Endothelial cell of umbilical vein (primary cell): ENCODE measurements around the gene SEC61A1.

Experiments
- POLR2A ChIP-seq: IDR thresholded peaks from 2 replicates; pipeline ENCODE4 v1.6.1; 2012; ENCODE audit warnings: low read depth, mild to moderate bottlenecking, control low read depth, low read length
- TF ChIP-seq, protein P1 (sequence below), 2 donors: IDR thresholded peaks; 1 replicate in 1 of 2; 2 replicates in 1 of 2; pipeline ENCODE4 v1.5.1; 2011; ENCODE audit warnings: low read length in 2 of 2, mild to moderate bottlenecking in 2 of 2, moderate library complexity in 2 of 2, control low read depth in 1 of 2, inconsistent platforms in 1 of 2, low read depth in 1 of 2; ENCODE audit not compliant: insufficient read depth in 1 of 2; ENCODE audit errors: extremely low read depth in 1 of 2
- TF ChIP-seq, protein P2 (sequence below): IDR thresholded peaks from 2 replicates; pipeline ENCODE4 v1.6.1; 2011; ENCODE audit not compliant: insufficient read depth, insufficient read length

DNA sequence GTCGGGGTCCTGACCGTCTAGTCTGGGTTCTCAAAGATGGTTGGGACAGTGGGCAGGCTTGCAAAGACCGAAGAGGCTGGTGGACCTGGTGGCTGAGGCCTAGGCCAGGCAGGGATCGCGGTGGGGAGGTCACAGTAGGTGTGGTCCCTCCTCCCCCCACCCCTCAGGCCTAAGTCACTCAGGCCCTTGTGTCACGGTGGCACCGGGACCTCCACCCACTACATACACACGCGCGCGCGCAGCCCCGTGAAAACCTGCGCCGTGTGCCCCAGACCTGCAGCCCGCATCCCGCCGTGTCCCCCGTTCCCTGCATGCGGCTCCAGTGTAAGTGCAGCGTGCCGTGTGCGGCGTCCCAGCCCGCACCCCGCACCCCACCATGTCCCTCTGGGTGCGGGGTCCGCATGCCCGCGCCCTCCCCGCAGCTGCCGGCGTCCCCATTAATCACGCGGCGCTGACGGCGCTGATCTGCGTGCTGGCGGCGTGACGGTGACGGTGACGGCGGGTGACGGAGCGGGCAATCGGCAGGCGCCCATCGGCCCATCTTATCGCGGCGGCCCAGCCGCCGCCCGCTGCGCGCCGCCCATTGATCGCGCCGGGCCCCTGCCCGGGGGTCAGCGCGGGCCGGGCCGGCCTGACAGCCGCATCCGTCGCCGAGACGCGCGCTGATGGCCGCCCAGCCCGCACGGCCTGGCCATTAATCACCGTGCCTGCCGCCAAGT lies 24.4 kb downstream of the SEC61A1 start:
- TF ChIP-seq, protein P1, sequence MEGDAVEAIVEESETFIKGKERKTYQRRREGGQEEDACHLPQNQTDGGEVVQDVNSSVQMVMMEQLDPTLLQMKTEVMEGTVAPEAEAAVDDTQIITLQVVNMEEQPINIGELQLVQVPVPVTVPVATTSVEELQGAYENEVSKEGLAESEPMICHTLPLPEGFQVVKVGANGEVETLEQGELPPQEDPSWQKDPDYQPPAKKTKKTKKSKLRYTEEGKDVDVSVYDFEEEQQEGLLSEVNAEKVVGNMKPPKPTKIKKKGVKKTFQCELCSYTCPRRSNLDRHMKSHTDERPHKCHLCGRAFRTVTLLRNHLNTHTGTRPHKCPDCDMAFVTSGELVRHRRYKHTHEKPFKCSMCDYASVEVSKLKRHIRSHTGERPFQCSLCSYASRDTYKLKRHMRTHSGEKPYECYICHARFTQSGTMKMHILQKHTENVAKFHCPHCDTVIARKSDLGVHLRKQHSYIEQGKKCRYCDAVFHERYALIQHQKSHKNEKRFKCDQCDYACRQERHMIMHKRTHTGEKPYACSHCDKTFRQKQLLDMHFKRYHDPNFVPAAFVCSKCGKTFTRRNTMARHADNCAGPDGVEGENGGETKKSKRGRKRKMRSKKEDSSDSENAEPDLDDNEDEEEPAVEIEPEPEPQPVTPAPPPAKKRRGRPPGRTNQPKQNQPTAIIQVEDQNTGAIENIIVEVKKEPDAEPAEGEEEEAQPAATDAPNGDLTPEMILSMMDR (IDR thresholded peaks at IDR 0.05; ENCODE audit: extremely low read depth in 1 of 2, insufficient read depth in 1 of 2, low read depth in 1 of 2, low read length in 2 of 2) = no peak
- peak; percentile 37 for TF ChIP-seq POLR2A
- TF ChIP-seq, protein P2, sequence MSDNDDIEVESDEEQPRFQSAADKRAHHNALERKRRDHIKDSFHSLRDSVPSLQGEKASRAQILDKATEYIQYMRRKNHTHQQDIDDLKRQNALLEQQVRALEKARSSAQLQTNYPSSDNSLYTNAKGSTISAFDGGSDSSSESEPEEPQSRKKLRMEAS = no peak
